SK-N-MC (cell line): ENCODE data around the gene EIF4A2.
"Not testable (repeated sequence)": the region's sequence is repeated elsewhere in the genome, so short reads cannot be mapped to it uniquely, and the experiment has no call there.

Source experiments
- DNase-seq: peaks from one replicate; pipeline ENCODE4 v3.0.0-alpha.2; 2011; ENCODE audit warnings: low read depth, low spot score
- H3K27ac ChIP-seq: fragments of 200-600 bp; sonication (generic); 2 replicates; pipeline ENCODE4 v1.5.1; 2016; ENCODE audit warnings: mixed run types
- H3K36me3 ChIP-seq: fragments of 200-600 bp; sonication (generic); 2 replicates; pipeline ENCODE4 v1.6.1; 2017; ENCODE audit warnings: antibody characterized with exemption, low read length, mixed read lengths; ENCODE audit not compliant: insufficient read depth
- H3K4me3 ChIP-seq: fragments of 200-600 bp; sonication (generic); 2 replicates; pipeline ENCODE4 v1.5.1; 2016
- H3K9ac ChIP-seq: fragments of 200-600 bp; sonication (generic); 2 replicates; pipeline ENCODE4 v1.8.0; 2017; ENCODE audit warnings: mixed run types, mixed read lengths; ENCODE audit not compliant: insufficient read length
- H3K9me3 ChIP-seq: fragments of 200-600 bp; sonication (generic); 2 replicates; pipeline ENCODE4 v1.6.1; 2017; ENCODE audit warnings: low read depth, mild to moderate bottlenecking, antibody characterized with exemption, low read length, moderate library complexity, mixed read lengths
- EZH2 ChIP-seq: fragments of 200-600 bp; sonication (generic); IDR thresholded peaks from one replicate; pipeline ENCODE4 v1.6.1; 2017; ENCODE audit warnings: antibody characterized with exemption
- FOXP2 ChIP-seq: optimal IDR thresholded peaks from 2 replicates; pipeline ENCODE3; 2011; ENCODE audit warnings: mild to moderate bottlenecking, moderate library complexity; ENCODE audit not compliant: insufficient read depth; ENCODE audit errors: extremely low read length, control extremely low read depth
- POLR2AphosphoS5 ChIP-seq: IDR thresholded peaks from 2 replicates; pipeline ENCODE4 v1.6.1; 2012; ENCODE audit warnings: mild to moderate bottlenecking, low read depth, low read length, borderline replicate concordance

EIF4A2 gene

DNA sequence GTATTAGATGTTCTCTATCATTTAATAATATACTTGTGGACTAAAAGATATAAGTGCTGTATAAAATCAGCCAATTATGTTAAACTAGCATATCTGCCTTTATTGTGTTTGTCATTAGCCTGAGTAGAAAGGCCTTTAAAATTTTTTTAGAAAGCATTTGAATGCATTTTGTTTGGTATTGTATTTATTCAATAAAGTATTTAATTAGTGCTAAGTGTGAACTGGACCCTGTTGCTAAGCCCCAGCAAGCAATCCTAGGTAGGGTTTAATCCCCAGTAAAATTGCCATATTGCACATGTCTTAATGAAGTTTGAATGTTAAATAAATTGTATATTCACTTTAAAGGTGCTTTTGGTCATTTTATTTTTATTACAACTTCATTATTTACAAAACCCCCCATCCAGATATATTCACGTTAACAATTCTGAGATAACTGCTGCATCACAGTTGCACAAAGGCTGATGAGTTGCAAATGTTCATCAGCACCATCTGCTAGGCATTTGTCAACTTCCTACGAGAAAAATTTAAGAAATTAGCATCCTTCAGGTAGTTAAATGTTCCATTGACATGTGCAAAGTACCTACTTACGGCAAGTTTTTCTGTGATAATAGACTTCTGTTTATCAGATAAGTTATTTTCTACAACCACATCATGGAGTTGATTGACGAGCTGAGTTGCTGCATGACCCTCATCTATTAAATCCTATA lies 6.3 kb downstream of the EIF4A2 start:
- peaks cover 98% of the 10 kb centered on the region for H3K36me3 ChIP-seq
- TF ChIP-seq POLR2AphosphoS5 = peak; percentile 47; the same call in 1 of the 2 replicates
- TF ChIP-seq EZH2 = no peak
- H3K9me3 ChIP-seq = no peaks in the 10 kb centered on the region
- no peak overlapping the region for H3K4me3 ChIP-seq
- no peak overlapping the region for H3K9ac ChIP-seq
- DNase-seq = no peak
- peak overlapping the region; percentile 81 for H3K27ac ChIP-seq

DNA sequence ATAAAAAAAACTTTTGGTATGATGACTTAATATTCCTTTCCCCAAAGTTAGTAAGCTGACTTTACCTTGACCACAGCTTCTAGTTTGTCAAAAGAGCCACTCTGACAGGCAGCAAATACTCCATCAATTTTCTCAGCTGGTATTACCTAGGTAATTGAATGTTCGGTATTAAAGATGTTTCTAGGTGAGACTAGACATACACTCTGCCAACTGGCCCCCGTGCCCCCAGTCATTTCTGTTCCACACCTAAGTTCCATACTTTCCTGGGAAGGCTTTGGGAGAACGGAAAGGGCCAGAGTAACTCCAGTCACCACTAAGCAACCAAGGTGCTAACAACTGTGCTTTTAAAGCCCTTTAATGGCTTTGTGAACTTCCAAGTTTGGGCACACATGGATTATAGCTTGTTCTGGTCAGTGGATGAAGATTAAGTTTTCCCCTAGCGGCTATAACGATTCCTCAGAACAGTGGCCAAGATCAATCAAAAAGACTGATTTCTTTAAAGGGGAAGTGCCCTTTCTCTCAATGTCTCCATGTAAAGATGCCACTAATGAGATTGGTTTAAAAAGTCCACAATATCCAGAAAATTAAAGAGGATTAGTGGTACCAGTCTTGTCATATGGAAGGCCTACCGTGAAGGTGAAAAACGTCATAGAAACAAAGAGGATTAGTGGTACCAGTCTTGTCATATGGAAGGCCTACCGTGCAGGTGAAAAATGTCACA lies 7.0 kb downstream of the EIF4A2 start:
- H3K36me3 ChIP-seq = peaks cover 96% of the 10 kb centered on the region
- H3K9ac ChIP-seq = no peak overlapping the region
- peak overlapping the region; percentile 81 for H3K27ac ChIP-seq
- no peak for DNase-seq
- H3K4me3 ChIP-seq = no peak overlapping the region
- H3K9me3 ChIP-seq = no peaks in the 10 kb centered on the region
- TF ChIP-seq FOXP2 = no peak
- peak; percentile 63 for TF ChIP-seq POLR2AphosphoS5

DNA sequence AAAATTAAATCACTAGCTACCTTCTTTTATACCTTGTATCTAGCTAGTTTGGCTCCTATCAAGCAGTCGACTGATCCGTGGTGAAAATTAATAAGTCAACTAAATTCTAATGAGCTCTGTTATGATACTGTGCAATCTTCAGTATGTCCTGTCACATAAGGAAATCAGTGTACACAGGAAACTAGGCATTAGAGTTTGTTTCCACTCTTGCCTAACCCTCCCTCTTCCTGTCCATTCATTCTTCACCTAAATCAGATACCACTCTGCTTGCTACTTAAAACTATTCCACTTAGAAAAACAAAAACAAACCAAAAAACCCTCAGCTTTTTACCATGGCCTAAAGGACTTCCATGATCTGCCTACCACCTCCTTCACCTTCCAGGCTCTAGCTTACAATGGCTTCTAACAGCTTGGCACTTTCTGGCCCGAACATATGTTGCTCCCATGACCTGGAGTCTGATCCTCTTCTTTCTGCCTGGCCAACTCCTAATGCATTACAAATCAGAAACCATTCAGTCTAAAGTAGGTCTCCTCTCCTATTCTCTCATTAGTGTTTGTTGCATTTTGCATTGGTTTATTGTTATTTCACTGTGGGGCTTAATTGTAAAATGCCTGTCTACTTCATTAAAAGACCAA lies 15.0 kb downstream of the EIF4A2 start:
- Histone ChIP-seq H3K4me3 (no peak overlapping the region), H3K9me3 (no peaks in the 10 kb centered on the region), H3K9ac (no peak overlapping the region), H3K36me3 (peaks cover 91% of the 10 kb centered on the region), H3K27ac (no peak overlapping the region)
- DNase-seq = no peak
- TF ChIP-seq POLR2AphosphoS5 (no peak), EZH2 (no peak), FOXP2 (no peak)

DNA sequence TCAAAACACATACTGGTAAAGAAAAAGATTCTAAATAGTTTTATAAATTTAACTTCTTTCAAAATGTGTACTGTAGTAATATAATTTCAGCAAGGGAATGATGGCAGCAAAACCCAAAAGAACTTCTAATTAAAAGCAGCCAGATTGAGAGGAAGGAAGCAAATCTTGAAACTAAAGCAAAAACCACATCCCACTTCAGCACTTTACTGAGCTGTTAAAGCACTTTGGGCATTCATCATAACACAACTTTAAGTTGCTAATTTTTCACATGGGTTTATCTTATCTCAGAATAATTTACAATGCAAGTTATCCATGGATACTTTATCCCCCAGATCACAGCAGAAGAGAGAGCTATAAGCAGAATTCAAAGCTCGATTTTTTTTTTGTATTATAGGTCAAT lies 16.9 kb downstream of the EIF4A2 start:
- H3K9ac ChIP-seq = no peak overlapping the region
- H3K4me3 ChIP-seq = no peak overlapping the region
- no peak for DNase-seq
- no peak overlapping the region for H3K27ac ChIP-seq
- H3K36me3 ChIP-seq = peaks cover 93% of the 10 kb centered on the region
- no peaks in the 10 kb centered on the region for H3K9me3 ChIP-seq
- TF ChIP-seq FOXP2 (no peak), EZH2 (no peak), POLR2AphosphoS5 (no peak)

DNA sequence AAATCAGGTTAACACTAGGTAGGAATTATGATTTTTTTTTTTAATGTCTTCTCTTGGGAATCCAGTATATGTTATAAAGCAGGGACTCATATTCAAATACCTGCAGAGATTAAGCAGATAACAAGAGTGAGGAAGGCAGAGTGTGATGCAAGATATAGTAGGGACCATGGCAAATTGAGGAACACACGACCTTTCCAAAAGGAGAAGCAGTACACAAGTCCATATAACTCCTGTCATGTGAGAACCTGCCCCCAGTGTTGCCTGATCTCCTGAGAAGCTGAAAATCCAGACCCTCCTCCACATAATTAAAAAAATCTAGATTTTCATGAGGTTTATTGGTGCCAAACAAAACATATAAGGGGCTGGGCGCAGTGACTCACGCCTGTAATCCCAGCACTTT lies 19.3 kb downstream of the EIF4A2 start:
- peaks cover 70% of the 10 kb centered on the region for H3K36me3 ChIP-seq
- no peak for DNase-seq
- H3K9ac ChIP-seq = no peak overlapping the region
- H3K27ac ChIP-seq = no peak overlapping the region
- no peaks in the 10 kb centered on the region for H3K9me3 ChIP-seq
- no peak for TF ChIP-seq FOXP2
- no peak for TF ChIP-seq EZH2
- no peak for TF ChIP-seq POLR2AphosphoS5
- no peak overlapping the region for H3K4me3 ChIP-seq

DNA sequence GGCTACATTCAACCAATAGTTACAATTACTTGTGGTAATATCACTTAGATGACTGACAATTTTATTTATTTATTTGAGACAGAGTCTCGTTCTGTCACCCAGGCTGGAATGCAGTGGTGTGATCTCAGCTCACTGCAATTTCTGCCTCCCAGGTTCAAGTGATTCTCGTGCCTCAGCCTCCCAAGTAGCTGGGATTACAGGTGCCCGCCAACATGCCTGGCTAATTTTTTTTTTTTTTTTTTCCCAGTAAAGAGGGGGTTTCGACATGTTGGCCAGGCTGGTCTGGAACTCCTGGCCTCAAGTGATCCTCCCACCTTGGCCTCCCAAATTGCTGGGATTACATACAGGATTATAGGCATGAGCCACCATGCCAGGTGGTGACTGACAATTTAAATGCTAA lies 20.1 kb downstream of the EIF4A2 start:
- not testable (repeated sequence) for H3K9ac ChIP-seq, H3K27ac ChIP-seq, DNase-seq, H3K9me3 ChIP-seq, H3K4me3 ChIP-seq
- H3K36me3 ChIP-seq = peaks cover 63% of the 10 kb centered on the region

DNA sequence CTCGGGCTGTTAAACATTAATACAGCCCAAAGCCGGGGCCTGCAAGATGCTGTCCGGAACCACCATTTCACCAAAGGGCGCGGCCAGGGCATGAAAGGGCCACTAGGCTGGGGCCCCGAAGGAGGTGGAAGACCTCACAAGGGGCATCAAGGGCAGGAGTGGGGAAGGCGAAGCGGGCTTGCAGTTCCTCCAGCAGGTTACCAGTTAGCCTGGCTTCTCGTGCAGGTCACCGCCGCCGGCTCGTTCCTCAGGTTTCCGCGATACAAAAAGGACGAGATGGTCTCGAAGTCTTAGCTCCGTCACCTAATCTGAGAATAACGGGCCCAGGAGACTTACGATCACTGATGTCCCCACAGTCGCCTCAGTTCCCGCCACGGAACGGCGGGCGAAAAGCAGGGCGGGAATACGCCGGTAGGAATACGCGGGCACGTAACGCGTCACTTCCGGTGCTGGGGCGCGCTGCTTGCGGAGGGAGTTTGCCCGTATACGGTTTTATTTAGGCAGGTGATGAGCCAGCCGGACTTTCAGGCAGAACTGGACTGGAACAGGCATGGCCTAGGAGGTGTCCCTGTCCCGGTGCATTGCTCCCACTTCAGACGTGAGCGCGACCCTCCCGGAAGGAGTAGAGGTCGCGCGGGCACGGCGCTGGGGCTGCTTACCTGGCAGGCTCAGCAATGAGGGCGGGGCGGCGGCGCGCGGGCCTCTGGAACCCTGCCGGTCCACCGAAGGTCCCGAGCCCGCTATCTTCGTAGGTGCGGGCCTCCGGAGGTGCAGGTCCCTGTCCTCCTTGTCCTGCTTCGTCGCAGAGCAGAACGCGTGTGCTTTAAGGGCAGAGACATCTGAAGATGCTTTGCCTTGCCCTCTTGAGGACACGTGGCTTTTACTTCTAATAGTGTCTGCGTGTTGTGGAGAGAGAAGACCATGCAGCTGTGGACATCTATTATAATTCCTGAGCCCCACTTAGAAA lies 23.0 kb downstream of the EIF4A2 start, which contains the start of gene RFC4:
Gene RFC4, minus strand, starts transcription at position 394 of the 967 bp plus-strand sequence. CDS start 1,769 bp downstream, outside the sequence.
- TF ChIP-seq POLR2AphosphoS5 (peak; percentile 98), EZH2 (no peak), FOXP2 (peak; percentile 67)
- Histone ChIP-seq H3K4me3 (peak within 1 kb of the TSS; percentile 89), H3K9me3 (no peaks in the 10 kb centered on the region), H3K9ac (peak within 1 kb of the TSS; percentile 96), H3K36me3 (peaks cover 35% of the 10 kb centered on the region), H3K27ac (peak within 1 kb of the TSS; percentile 69)
- DNase-seq = no peak
